ENCODE data around the gene PSMD5. TPM values are rescaled to one million over a fixed set of nuclear protein-coding genes. Genes with fewer than 3 reads are reported as not detected.

The PSMD5 gene
- total and polyA plus RNA-seq, 3 donors from 2014 or later = 26.4 to 45.0 (median 39.0) TPM

- intact Hi-C loops (cut with DNase I; ENCODE audit: low total_unique reads) = no loop called here
- Histone ChIP-seq H3K4me3 (peak overlapping the region; percentile 55 to 65), H3K9me3 (no peaks in the 10 kb centered on the region), H3K27ac (peak overlapping the region; percentile 51 to 89), H3K4me1 (peaks cover 12% of the 10 kb centered on the region), H3K36me3 (ENCODE audit: low read depth, missing control alignments) (no peaks in the 10 kb centered on the region), H3K27me3 (no peaks in the 10 kb centered on the region)
- 61 to 72% methylated on average over 13 to 15 of the region's 15 CpGs for WGBS, 2 donors
- TF ChIP-seq CTCF (IDR thresholded peaks at IDR 0.05) (no peak), POLR2A (IDR thresholded peaks at IDR 0.05) (no peak)
- DNase-seq = no peak
These were observed 25.1 kb upstream of the PSMD5 start for GRCh38 chr9:120867676-120868338.

GRCh38 chr9:120866651-120867050 lies 23.9 kb upstream of the PSMD5 start:
- Histone ChIP-seq H3K36me3 (ENCODE audit: low read depth, missing control alignments) (no peaks in the 10 kb centered on the region), H3K9me3 (no peaks in the 10 kb centered on the region), H3K4me1 (peaks cover 12% of the 10 kb centered on the region), H3K27me3 (no peaks in the 10 kb centered on the region), H3K4me3 (no peak overlapping the region), H3K27ac (no peak overlapping the region)
- intact Hi-C loops (cut with DNase I; ENCODE audit: low total_unique reads) = no loop called here
- DNase-seq = no peak
- TF ChIP-seq CTCF (IDR thresholded peaks at IDR 0.05) = no peak
- no peak for TF ChIP-seq POLR2A (IDR thresholded peaks at IDR 0.05)
- 81 to 89% methylated on average over 1 to 6 of the region's 6 CpGs for WGBS, 2 donors

- WGBS, 2 donors = 53 to 80% methylated on average over 4 to 5 of the region's 5 CpGs
- no peak overlapping the region for H3K27ac ChIP-seq
- H3K4me1 ChIP-seq = peaks cover 12% of the 10 kb centered on the region
- no peaks in the 10 kb centered on the region for H3K9me3 ChIP-seq
- intact Hi-C loops (cut with DNase I; ENCODE audit: low total_unique reads) = no loop called here
- DNase-seq = no peak
- TF ChIP-seq POLR2A (IDR thresholded peaks at IDR 0.05) = no peak
- TF ChIP-seq CTCF (IDR thresholded peaks at IDR 0.05) = no peak
- no peak overlapping the region for H3K4me3 ChIP-seq
- no peaks in the 10 kb centered on the region for H3K36me3 ChIP-seq (ENCODE audit: low read depth, missing control alignments)
- no peaks in the 10 kb centered on the region for H3K27me3 ChIP-seq
These were observed 23.1 kb upstream of the PSMD5 start for GRCh38 chr9:120865809-120866208.

GRCh38 chr9:120865176-120865575 lies 22.5 kb upstream of the PSMD5 start:
- intact Hi-C loops (cut with DNase I; ENCODE audit: low total_unique reads) = no loop called here
- H3K36me3 ChIP-seq (ENCODE audit: low read depth, missing control alignments) = no peaks in the 10 kb centered on the region
- H3K27ac ChIP-seq = no peak overlapping the region

More at GRCh38 chr9:120865176-120865575, 22.5 kb upstream of the PSMD5 start:
- Histone ChIP-seq H3K4me3 (no peak overlapping the region), H3K27me3 (no peaks in the 10 kb centered on the region), H3K4me1 (peaks cover 12% of the 10 kb centered on the region), H3K9me3 (no peaks in the 10 kb centered on the region)
- no peak for TF ChIP-seq POLR2A (IDR thresholded peaks at IDR 0.05)
- no peak for TF ChIP-seq CTCF (IDR thresholded peaks at IDR 0.05)
- WGBS, 2 donors = 39 to 56% methylated on average over 5 of the region's 5 CpGs
- no peak for DNase-seq

Measured in testis (tissue), 3 donors.